ENCODE measurements around the gene SENP1. TPM values are rescaled to one million over a fixed set of nuclear protein-coding genes. Genes with fewer than 3 reads are reported as not detected.
A peak's percentile ranks its signal among the peaks of the same experiment; 100 is the strongest.

Gene SENP1
- total RNA-seq, 1 donor from 2014 or later = 44.0 TPM

DNA sequence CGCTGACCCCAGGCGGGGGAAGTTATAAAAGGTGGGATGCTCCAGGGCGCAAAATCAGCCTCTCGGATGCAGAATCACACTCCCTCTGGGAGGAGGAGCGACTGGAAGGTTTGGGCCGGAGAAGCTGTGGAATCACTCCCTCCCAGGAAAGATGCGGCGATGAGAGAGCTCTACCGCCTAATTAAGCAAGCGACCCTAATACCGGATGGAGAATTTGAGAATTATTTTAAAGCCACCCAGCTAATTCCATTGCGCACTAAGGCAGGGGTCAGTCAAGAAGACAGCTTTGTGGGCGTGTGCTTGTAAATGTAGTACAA lies 103.5 kb downstream of the SENP1 start:
- Mint-ChIP-seq H3K4me3 (peak overlapping the region; percentile 98), H3K4me1 (peaks cover 62% of the 10 kb centered on the region), H3K9me3 (no peaks in the 10 kb centered on the region), H3K36me3 (ENCODE audit: low read depth) (no peaks in the 10 kb centered on the region), H3K27me3 (ENCODE audit: low read depth) (peaks cover 46% of the 10 kb centered on the region), H3K27ac (ENCODE audit: unreplicated experiment) (peak overlapping the region; percentile 97)
- no peak for DNase-seq (ENCODE audit: low read depth, low spot score)
- TF ChIP-seq, protein P1, sequence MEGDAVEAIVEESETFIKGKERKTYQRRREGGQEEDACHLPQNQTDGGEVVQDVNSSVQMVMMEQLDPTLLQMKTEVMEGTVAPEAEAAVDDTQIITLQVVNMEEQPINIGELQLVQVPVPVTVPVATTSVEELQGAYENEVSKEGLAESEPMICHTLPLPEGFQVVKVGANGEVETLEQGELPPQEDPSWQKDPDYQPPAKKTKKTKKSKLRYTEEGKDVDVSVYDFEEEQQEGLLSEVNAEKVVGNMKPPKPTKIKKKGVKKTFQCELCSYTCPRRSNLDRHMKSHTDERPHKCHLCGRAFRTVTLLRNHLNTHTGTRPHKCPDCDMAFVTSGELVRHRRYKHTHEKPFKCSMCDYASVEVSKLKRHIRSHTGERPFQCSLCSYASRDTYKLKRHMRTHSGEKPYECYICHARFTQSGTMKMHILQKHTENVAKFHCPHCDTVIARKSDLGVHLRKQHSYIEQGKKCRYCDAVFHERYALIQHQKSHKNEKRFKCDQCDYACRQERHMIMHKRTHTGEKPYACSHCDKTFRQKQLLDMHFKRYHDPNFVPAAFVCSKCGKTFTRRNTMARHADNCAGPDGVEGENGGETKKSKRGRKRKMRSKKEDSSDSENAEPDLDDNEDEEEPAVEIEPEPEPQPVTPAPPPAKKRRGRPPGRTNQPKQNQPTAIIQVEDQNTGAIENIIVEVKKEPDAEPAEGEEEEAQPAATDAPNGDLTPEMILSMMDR (conservative IDR thresholded peaks at IDR 0.05) = no peak

DNA sequence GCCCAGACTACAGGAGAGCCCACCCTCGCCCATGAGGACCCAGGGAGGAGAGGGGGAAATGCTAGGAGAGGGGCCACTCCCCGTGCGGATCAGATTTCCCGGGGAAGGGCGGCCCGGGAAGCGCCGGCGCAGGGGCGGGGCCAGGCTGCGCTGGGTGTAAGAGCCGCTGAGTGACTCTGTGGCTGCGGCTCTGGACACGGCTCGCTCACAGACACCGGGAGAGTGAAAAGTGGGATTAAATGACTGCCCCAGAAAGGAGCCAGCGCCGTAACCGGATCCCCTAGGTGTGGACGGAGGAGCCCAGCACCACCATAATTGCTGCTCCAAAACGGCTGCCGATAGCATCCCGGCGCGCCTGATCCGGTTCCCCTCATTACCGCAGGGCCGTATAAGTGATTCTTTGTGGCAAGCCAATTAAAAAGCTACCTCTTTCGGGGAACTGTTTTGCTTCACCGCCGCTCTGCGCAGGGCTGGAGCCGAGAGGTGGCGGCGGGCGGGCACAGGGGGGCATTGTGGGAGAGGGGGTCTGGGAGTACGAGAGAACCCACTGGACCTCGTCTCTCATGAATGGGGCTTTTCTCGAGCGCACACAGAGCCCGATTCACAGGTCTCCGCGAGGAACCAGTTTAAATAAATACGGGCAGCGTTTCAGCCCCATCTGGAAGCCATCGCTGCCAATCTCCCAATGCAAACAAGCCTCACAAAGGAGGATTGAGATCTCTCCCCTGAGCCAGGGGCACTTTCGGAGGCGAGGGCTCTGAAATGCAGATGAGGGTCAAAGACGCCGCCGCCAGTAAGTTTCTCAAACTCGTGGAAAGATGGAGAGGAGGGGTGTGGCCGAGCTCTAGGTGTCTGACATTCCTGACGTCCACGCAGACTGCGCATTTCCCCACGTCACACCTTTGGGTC lies 104.1 kb downstream of the SENP1 start:
- H3K36me3 Mint-ChIP-seq (ENCODE audit: low read depth) = no peaks in the 10 kb centered on the region
- H3K27me3 Mint-ChIP-seq (ENCODE audit: low read depth) = peaks cover 40% of the 10 kb centered on the region
- peak overlapping the region; percentile 98 for H3K4me3 Mint-ChIP-seq
- H3K27ac Mint-ChIP-seq (ENCODE audit: unreplicated experiment) = peak overlapping the region; percentile 97
- H3K4me1 Mint-ChIP-seq = peaks cover 56% of the 10 kb centered on the region
- DNase-seq (ENCODE audit: low read depth, low spot score) = peak; percentile 56
- H3K9me3 Mint-ChIP-seq = no peaks in the 10 kb centered on the region
- TF ChIP-seq, protein P1 (conservative IDR thresholded peaks at IDR 0.05) = no peak

DNA sequence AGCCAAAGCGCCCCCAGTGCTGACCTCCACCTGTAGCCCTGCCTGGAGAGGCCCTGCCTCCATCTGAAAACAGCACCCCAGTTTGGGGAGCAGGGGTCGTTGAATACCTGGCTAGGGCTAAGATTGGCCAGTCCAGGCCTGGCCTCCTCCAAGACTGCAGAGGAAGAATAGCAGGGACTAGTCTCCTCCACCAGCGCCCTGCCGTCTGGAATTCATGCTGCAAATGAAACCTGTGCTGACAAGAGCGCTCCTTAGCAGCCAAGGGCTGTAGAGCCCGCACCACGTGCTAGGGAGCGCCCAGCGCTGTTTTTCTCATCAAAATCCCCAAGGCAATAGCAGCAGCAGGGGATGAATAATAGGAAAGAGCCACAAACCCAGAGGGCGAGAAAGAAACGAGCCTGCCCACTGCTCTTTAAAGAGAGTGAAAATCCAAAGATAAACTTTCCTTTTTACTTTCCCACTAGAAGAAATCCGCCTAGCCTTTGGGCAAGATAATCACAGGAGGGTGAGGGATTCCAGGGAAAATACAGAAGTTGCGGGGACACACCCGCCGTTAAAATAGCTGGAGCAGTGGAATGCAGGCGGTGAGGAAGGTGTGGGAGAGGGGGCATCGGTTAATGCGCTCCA lies 104.9 kb downstream of the SENP1 start:
- Mint-ChIP-seq H3K36me3 (ENCODE audit: low read depth) (no peaks in the 10 kb centered on the region), H3K9me3 (no peaks in the 10 kb centered on the region), H3K4me1 (peaks cover 56% of the 10 kb centered on the region), H3K27me3 (ENCODE audit: low read depth) (peaks cover 35% of the 10 kb centered on the region), H3K27ac (ENCODE audit: unreplicated experiment) (no peak overlapping the region), H3K4me3 (peak overlapping the region; percentile 98)
- no peak for DNase-seq (ENCODE audit: low read depth, low spot score)
- TF ChIP-seq, protein P1 (conservative IDR thresholded peaks at IDR 0.05) = no peak

DNA sequence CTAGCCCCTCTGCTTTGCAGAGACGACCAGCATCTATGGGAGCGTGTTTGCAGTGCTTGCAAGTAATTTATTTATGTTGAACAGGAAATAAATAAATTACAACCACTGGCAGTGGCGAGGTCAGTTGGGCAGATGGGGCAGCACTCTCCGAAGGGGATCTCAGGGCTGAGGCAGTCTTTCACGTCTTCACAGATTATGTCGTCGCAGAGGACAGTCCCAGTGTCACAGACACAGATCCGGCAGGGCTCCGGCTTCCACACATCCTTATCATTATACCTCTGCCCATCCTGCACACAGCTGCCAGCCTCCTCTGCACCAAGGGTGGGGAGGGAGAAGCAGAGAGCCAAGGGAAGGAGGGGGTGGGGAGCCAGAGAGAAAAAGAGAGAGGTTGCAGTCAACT lies 106.1 kb downstream of the SENP1 start:
- H3K9me3 Mint-ChIP-seq = no peaks in the 10 kb centered on the region

DNA sequence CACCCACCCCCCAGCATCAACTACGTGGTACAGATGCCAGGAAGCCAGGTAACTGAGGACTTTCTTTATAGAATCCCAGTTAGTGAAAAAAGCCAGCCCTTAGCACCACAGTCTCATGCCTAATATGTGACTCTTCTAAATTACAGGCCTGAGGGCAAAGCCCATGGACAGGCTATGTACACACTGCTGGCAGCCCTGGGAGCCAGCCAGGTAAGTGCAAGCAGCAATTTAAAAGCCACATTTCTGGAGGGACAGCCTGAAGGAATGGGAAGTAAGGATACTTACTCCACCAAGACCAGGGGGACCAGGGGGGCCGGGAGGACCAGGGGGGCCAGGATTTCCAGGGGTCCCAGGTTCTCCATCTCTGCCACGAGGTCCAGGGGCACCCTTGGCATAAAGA lies 108.6 kb downstream of the SENP1 start:
- Mint-ChIP-seq H3K4me3 (no peak overlapping the region), H3K4me1 (peaks cover 31% of the 10 kb centered on the region), H3K27me3 (ENCODE audit: low read depth) (peaks cover 9% of the 10 kb centered on the region), H3K36me3 (ENCODE audit: low read depth) (peaks cover 10% of the 10 kb centered on the region), H3K9me3 (no peaks in the 10 kb centered on the region), H3K27ac (ENCODE audit: unreplicated experiment) (no peak overlapping the region)
- TF ChIP-seq, protein P1 (conservative IDR thresholded peaks at IDR 0.05) = no peak
- DNase-seq (ENCODE audit: low read depth, low spot score) = no peak

More for the DNA sequence above, 106.1 kb downstream of the SENP1 start:
- Mint-ChIP-seq H3K36me3 (ENCODE audit: low read depth) (peaks cover 4% of the 10 kb centered on the region), H3K27me3 (ENCODE audit: low read depth) (peaks cover 26% of the 10 kb centered on the region), H3K4me1 (peaks cover 48% of the 10 kb centered on the region), H3K4me3 (no peak overlapping the region), H3K27ac (ENCODE audit: unreplicated experiment) (no peak overlapping the region)
- TF ChIP-seq, protein P1 (conservative IDR thresholded peaks at IDR 0.05) = no peak
- no peak for DNase-seq (ENCODE audit: low read depth, low spot score)

All from neural crest cell (in vitro differentiated cells).